ENCODE measurements around the gene ISCA1. TPM values are rescaled to one million over a fixed set of nuclear protein-coding genes. Genes with fewer than 3 reads are reported as not detected.

Gene ISCA1
- total and polyA plus RNA-seq, 11 donors: 39.2 to 104 (median 70.9) TPM

DNA sequence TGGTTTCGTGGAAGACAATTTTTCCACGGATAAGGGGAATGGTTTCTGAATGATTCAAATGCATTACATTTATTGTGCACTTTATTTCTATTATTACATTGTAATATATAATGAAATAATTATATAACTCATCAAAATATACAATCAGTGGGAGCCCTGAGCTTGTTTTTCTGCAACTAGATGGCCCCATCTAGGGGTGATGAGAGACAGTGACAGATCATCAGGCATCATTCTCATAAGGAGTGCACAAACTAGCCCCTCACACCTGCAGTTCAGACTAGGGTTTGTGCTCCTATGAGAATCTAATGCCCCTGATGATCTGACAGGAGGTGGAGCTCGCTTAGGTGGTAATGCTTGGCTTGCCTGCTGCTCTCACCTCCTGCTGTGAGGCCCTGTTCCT is 6.4 kb downstream of the ISCA1 start:
- Histone ChIP-seq H3K36me3 (peaks cover 0 to 45% (median 28%) of the 10 kb centered on the region in 9 donors), H3K9me3 (no peaks in the 10 kb centered on the region), H3K4me1 (peaks cover 0 to 62% (median 49%) of the 10 kb centered on the region in 12 donors), H3K4me3 (no peak overlapping the region), H3K27me3 (no peaks in the 10 kb centered on the region), H3K27ac (no peak overlapping the region)
- DNase-seq (no peak), ATAC-seq (no peak)
- 79 to 90% (median 82%) methylated on average over 3 of the region's 3 CpGs for WGBS, 4 donors
- intact Hi-C loops (cut with DNase I): loop anchor here in 1 of 10 donors (2.0 kb wide), 1 partner anchor 73 kb away; no protein-coding TSS in a partner anchor
- TF ChIP-seq, protein P1, sequence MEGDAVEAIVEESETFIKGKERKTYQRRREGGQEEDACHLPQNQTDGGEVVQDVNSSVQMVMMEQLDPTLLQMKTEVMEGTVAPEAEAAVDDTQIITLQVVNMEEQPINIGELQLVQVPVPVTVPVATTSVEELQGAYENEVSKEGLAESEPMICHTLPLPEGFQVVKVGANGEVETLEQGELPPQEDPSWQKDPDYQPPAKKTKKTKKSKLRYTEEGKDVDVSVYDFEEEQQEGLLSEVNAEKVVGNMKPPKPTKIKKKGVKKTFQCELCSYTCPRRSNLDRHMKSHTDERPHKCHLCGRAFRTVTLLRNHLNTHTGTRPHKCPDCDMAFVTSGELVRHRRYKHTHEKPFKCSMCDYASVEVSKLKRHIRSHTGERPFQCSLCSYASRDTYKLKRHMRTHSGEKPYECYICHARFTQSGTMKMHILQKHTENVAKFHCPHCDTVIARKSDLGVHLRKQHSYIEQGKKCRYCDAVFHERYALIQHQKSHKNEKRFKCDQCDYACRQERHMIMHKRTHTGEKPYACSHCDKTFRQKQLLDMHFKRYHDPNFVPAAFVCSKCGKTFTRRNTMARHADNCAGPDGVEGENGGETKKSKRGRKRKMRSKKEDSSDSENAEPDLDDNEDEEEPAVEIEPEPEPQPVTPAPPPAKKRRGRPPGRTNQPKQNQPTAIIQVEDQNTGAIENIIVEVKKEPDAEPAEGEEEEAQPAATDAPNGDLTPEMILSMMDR (IDR thresholded peaks at IDR 0.05): peak in 5 of 12 donors; percentile 15 to 38 (median 26)
- no peak for TF ChIP-seq POLR2A (IDR thresholded peaks at IDR 0.05)

DNA sequence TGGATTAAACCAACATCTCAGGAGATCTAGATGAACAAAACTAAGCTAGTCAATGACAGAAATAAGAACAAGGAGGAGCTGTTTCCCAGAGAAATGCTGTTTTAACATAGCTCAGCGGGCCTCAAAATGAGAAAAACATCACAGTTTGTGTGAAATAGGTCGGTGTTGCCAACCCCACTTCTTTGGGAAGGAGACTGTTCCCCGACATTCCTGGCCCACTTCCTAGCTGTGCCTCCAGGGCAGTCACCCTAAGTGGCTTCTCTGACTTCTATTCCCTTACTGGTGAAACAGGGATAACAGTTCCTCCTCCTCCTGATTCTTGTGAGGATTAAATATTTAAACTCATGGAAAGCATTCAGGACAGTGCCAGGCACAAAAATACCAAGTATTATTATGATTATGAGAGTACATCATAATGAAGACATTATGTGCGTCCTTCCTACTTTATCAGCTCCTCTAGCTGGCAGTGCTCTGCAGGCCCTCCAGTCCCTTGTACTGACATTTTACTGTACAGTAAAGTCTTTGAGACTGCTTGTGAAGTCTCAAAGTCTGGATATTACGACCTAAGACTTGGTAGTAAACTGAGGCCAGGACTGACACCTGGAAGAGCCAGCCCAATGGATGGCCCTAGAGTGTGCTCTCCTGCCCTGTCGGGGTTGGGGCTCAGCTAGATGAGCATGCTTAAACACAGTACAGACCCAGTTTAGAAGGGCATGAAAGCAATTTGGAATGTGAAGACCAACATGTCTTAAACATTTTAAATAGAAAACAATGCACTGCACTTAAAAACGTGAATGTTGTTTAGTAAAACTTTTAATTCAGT is 7.3 kb downstream of the ISCA1 start:
- ATAC-seq: peak in 3 of 4 donors; percentile 23 to 51 (median 28)
- Histone ChIP-seq H3K4me1 (peaks cover 0 to 53% (median 40%) of the 10 kb centered on the region in 12 donors), H3K4me3 (no peak overlapping the region), H3K9me3 (no peaks in the 10 kb centered on the region), H3K27me3 (no peaks in the 10 kb centered on the region), H3K36me3 (peaks cover 0 to 46% (median 30%) of the 10 kb centered on the region in 9 donors), H3K27ac (no peak overlapping the region)
- TF ChIP-seq, protein P1 (IDR thresholded peaks at IDR 0.05): no peak
- no peak for TF ChIP-seq POLR2A (IDR thresholded peaks at IDR 0.05)
- WGBS, 4 donors: 62 to 67% (median 64%) methylated on average over 7 of the region's 7 CpGs
- DNase-seq: no peak
- intact Hi-C loops (cut with DNase I): loop anchor here in 1 of 10 donors (2.0 kb wide), 1 partner anchor 72 kb away; no protein-coding TSS in a partner anchor

DNA sequence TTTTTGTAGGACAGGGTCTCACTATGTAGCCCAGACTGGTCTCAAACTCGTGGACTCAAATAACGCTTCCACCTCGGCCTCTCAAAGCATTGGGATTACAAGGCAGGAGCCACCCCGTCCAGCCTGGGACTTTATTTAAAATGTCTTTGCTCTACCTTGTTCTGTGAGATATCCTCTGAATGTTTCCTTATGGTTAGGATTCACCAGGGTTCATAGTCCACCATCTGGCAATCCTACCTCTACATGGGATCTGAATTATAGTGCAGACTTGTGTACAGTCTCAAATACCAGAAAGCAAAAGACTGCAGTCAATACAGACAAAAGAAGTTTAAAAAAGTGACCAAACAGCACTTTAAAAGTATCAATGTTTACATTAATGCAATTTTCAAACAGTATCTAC is 10.1 kb downstream of the ISCA1 start:
- intact Hi-C loops (cut with DNase I): no loop called here
- 91 to 95% (median 94%) methylated on average over 4 of the region's 4 CpGs for WGBS, 4 donors
- DNase-seq: no peak

DNA sequence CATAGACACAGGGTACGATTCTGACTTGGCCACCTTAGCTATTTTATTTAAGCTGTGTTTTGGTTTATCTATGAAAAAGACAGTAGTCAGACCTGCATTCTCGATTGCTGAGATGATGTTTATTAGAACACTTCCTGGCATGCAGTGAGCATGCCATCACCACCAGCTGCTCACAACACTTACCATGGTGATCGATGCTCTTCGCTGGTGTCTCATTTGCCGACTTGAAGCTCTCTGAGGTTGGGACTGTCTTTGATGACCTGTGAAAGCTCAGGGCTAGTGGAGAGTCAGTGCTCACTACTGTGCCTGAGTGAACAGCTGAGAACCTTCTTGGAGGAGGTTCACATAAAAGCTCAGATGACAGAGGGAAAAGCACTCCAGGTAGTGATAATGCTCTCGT is 18.5 kb downstream of the ISCA1 start:
- Histone ChIP-seq H3K4me1 (peaks cover 0 to 7% (median 0%) of the 10 kb centered on the region in 12 donors), H3K27ac (no peak overlapping the region), H3K9me3 (no peaks in the 10 kb centered on the region), H3K27me3 (no peaks in the 10 kb centered on the region), H3K4me3 (no peak overlapping the region), H3K36me3 (peaks cover 0 to 67% (median 30%) of the 10 kb centered on the region in 9 donors)
- no peak for DNase-seq
- ATAC-seq: no peak
- intact Hi-C loops (cut with DNase I): no loop called here
- 85 to 91% (median 89%) methylated on average over 6 of the region's 6 CpGs for WGBS, 4 donors
- TF ChIP-seq, protein P1 (IDR thresholded peaks at IDR 0.05): no peak
- no peak for TF ChIP-seq POLR2A (IDR thresholded peaks at IDR 0.05)

More for the DNA sequence above, 10.1 kb downstream of the ISCA1 start:
- TF ChIP-seq, protein P1 (IDR thresholded peaks at IDR 0.05): no peak
- TF ChIP-seq POLR2A (IDR thresholded peaks at IDR 0.05): no peak
- H3K27ac ChIP-seq: no peak overlapping the region
- no peak for ATAC-seq
- H3K27me3 ChIP-seq: no peaks in the 10 kb centered on the region
- H3K9me3 ChIP-seq: no peaks in the 10 kb centered on the region
- peaks cover 0 to 31% (median 22%) of the 10 kb centered on the region in 12 donors for H3K4me1 ChIP-seq
- H3K4me3 ChIP-seq: no peak overlapping the region
- peaks cover 0 to 46% (median 35%) of the 10 kb centered on the region in 9 donors for H3K36me3 ChIP-seq
